ENCODE data around the gene CLCN5. TPM values are rescaled to one million over a fixed set of nuclear protein-coding genes. Genes with fewer than 3 reads are reported as not detected.

CLCN5 gene
- total and polyA plus RNA-seq, 2 of the 13 experiments (the other 11 are each of a cell fraction or from before 2014, with no cell fraction given): 7.8 to 27.3 TPM

DNA sequence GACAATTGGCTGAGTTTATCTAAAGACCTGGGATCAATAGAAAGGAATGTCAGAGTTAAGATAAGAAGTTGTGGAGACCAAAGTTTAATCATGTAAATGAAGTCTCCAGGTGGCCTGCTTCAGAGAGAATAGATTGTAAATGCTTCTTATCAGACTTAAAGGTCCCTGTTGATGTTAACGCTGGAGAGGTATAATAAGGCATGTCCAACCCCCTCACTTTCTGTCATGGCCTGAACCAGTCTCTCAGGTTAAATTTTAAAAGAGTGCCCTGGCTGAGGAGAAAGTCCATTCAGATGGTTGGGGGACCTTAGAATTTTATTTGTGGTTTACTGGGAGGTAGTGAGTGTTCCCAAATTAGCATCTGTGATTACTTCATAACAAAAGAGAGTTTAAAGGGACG is 191.7 kb downstream of the CLCN5 start:
- H3K9ac ChIP-seq (ENCODE audit: insufficient read depth, low read depth, low read length): no peak overlapping the region
- H4K20me1 ChIP-seq (ENCODE audit: insufficient read depth, low read length): no peaks in the 10 kb centered on the region
- ChIA-PET CTCF (ENCODE audit: low intra/inter-chr PET ratio, low total read pairs) (no interaction called here), POLR2A (no interaction called here)
- TF ChIP-seq HNF1A (IDR thresholded peaks at IDR 0.05; ENCODE audit: low read depth) (peak; percentile 42; the same call in 1 of the 2 replicates), HNF1A (CRISPR knock-in tag; IDR thresholded peaks at IDR 0.05; ENCODE audit: borderline replicate concordance) (no peak), PLRG1 (conservative IDR thresholded peaks at IDR 0.05) (no peak), PAXIP1 (CRISPR knock-in tag; conservative IDR thresholded peaks at IDR 0.05) (peak; percentile 31; the same call in 1 of the 2 replicates), SMC3 (IDR thresholded peaks at IDR 0.05; ENCODE audit: low read length) (no peak)
- H2AFZ ChIP-seq (ENCODE audit: low read length): no peak overlapping the region
- no peak overlapping the region; a peak in 1 of 6 replicates for H3K4me3 ChIP-seq (replicated peaks in 1 of 3; ENCODE audit: insufficient read depth in 1 of 3, low read depth in 2 of 3, low read length in 3 of 3)
- H3K79me2 ChIP-seq (ENCODE audit: insufficient read depth, low read length): no peaks in the 10 kb centered on the region
- peaks cover 28% of the 10 kb centered on the region for H3K4me1 ChIP-seq (ENCODE audit: insufficient read depth, low read length)
- DNase-seq (ENCODE audit: low spot score): peak; percentile 24
- in situ Hi-C loops (cut with HindIII; ENCODE audit: extremely low pct_ligation_motif_present, low pct_unique_long_range_greater_than_20kb): loop anchor here (25.0 kb wide), 1 partner anchor 473 kb away; no protein-coding TSS in a partner anchor
- peak; percentile 86 for FAIRE-seq
- no TSS peak for BruUV-seq (replicated peaks)
- H3K27ac ChIP-seq (ENCODE audit: extremely low read length, insufficient read depth, low read length): no peak overlapping the region
- intact Hi-C loops (cut with micrococcal nuclease; ENCODE audit: unreplicated experiment): no loop called here
- peak overlapping the region; percentile 23; the same call in 1 of the 2 replicates for H3K4me2 ChIP-seq (ENCODE audit: low read depth, low read length)
- ATAC-seq: no peak
- H3K9me3 ChIP-seq (ENCODE audit: low read length): no peaks in the 10 kb centered on the region
- no peaks in the 10 kb centered on the region for H3K27me3 ChIP-seq (ENCODE audit: control insufficient read depth in 1 of 2, insufficient read depth in 2 of 2, low read length in 2 of 2)
- 0% methylated on average over 2 of the region's 2 CpGs for WGBS (ENCODE audit: low lambda C conversion rate)
- H3K36me3 ChIP-seq (replicated peaks in 1 of 2; ENCODE audit: control insufficient read depth in 1 of 2, insufficient read depth in 2 of 2, low read length in 2 of 2): no peaks in the 10 kb centered on the region
